ENCODE data around the gene ZNF568. TPM values are rescaled to one million over a fixed set of nuclear protein-coding genes. Genes with fewer than 3 reads are reported as not detected.

Gene ZNF568
- total and polyA plus RNA-seq, 4 donors, result 6.4 to 15.8 (median 10.9) TPM

DNA sequence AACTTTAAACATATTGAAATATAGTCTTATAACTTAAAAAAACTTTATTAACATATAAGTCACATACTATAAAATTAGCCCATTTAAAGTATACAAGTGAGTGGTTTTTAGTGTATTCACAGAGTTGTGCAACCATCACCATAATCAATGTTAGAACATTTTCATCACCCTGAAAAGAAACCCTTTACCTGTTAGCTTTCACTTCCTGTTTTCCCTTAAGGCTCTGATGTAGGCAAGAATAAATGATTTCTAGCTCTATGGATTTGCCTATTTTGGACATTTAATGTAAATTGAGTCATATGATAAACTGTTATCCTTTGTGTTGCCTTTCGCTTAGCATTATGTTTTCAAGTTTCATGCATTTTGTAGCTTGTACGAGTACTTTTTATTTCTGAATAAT lies 15.6 kb downstream of the ZNF568 start:
- no peak for DNase-seq
- WGBS, 2 donors, result 98 to 99% methylated on average over 2 of the region's 2 CpGs
- H3K36me3 ChIP-seq (ENCODE audit: control insufficient read depth in 1 of 2, insufficient read depth in 2 of 2, low read length in 1 of 2), result peaks cover 2 to 9% of the 10 kb centered on the region in 2 donors
- intact Hi-C loops (cut with DNase I), result no loop called here
- H3K4me1 ChIP-seq (ENCODE audit: control insufficient read depth in 1 of 2, insufficient read depth in 2 of 2, low read length in 2 of 2), result no peaks in the 10 kb centered on the region
- no peaks in the 10 kb centered on the region for H3K27me3 ChIP-seq (ENCODE audit: control insufficient read depth in 1 of 2, insufficient read depth in 2 of 2, low read length in 1 of 2)
- no peak overlapping the region for H3K27ac ChIP-seq (ENCODE audit: low read depth in 1 of 2, low read length in 2 of 2)
- ATAC-seq (ENCODE audit: low FRiP score), result no peak
- peaks cover 15% of the 10 kb centered on the region for H3K9me3 ChIP-seq (ENCODE audit: control insufficient read depth, low read length)
- no peak overlapping the region for H3K4me3 ChIP-seq (ENCODE audit: low read length in 2 of 2)

DNA sequence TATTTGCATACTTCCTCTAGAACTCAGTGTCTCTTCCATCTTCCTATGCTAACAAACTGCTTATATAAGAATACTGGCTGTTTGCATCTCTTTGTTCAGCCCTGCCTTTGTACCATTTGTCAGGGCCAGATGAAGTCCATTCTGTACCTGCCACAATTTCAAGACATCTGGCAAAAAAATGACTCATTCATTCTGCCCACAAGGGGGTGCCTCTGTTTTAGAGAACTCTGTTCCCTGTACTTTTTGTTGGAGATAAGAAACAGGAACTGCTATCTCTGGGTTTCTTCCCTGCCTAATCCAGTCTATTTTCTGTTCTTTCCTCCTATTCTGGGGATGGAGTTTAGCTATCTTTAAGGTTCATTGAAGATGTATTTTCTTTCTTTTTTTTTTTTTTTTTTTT lies 23.0 kb downstream of the ZNF568 start:
- peaks cover 8% of the 10 kb centered on the region for H3K9me3 ChIP-seq (ENCODE audit: control insufficient read depth, low read length)
- ATAC-seq (ENCODE audit: low FRiP score), result no peak

DNA sequence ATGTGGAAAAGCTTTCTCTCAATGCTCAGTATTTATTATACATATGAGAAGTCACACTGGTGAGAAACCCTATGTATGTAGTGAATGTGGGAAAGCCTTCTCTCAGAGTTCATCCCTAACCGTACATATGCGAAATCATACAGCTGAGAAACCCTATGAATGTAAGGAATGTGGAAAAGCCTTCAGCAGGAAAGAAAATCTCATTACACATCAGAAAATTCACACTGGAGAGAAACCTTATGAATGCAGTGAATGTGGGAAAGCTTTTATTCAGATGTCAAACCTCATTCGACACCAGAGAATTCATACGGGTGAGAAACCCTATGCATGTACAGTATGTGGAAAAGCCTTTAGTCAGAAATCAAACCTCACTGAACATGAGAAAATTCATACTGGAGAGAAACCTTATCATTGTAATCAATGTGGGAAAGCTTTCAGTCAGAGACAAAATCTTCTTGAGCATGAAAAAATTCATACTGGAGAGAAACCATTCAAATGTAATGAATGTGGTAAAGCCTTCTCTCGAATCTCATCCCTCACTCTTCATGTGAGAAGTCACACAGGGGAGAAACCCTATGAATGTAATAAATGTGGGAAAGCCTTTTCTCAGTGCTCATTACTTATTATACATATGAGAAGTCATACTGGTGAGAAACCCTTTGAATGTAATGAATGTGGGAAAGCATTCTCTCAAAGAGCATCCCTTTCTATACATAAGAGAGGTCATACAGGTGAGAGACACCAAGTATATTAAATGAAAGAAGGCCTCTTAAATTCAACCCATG lies 34.4 kb downstream of the ZNF568 start:
- Histone ChIP-seq H3K4me3 (ENCODE audit: low read length in 2 of 2) (no peak overlapping the region), H3K4me1 (ENCODE audit: control insufficient read depth in 1 of 2, insufficient read depth in 2 of 2, low read length in 2 of 2) (no peaks in the 10 kb centered on the region), H3K27ac (ENCODE audit: low read depth in 1 of 2, low read length in 2 of 2) (no peak overlapping the region), H3K27me3 (ENCODE audit: control insufficient read depth in 1 of 2, insufficient read depth in 2 of 2, low read length in 1 of 2) (no peaks in the 10 kb centered on the region), H3K9me3 (ENCODE audit: control insufficient read depth, low read length) (peaks cover 7% of the 10 kb centered on the region), H3K36me3 (ENCODE audit: control insufficient read depth in 1 of 2, insufficient read depth in 2 of 2, low read length in 1 of 2) (peaks cover 3 to 25% of the 10 kb centered on the region in 2 donors)
- WGBS, 2 donors, result 97 to 98% methylated on average over 5 of the region's 5 CpGs
- ATAC-seq (ENCODE audit: low FRiP score) (no peak), DNase-seq (no peak)
- intact Hi-C loops (cut with DNase I), result no loop called here

More for the DNA sequence above, 23.0 kb downstream of the ZNF568 start:
- intact Hi-C loops (cut with DNase I), result no loop called here
- no peaks in the 10 kb centered on the region for H3K27me3 ChIP-seq (ENCODE audit: control insufficient read depth in 1 of 2, insufficient read depth in 2 of 2, low read length in 1 of 2)
- no peak overlapping the region for H3K27ac ChIP-seq (ENCODE audit: low read depth in 1 of 2, low read length in 2 of 2)
- no peak overlapping the region for H3K4me3 ChIP-seq (ENCODE audit: low read length in 2 of 2)
- H3K4me1 ChIP-seq (ENCODE audit: control insufficient read depth in 1 of 2, insufficient read depth in 2 of 2, low read length in 2 of 2), result no peaks in the 10 kb centered on the region
- peaks cover 10 to 12% of the 10 kb centered on the region in 2 donors for H3K36me3 ChIP-seq (ENCODE audit: control insufficient read depth in 1 of 2, insufficient read depth in 2 of 2, low read length in 1 of 2)
- DNase-seq, result no peak

DNA sequence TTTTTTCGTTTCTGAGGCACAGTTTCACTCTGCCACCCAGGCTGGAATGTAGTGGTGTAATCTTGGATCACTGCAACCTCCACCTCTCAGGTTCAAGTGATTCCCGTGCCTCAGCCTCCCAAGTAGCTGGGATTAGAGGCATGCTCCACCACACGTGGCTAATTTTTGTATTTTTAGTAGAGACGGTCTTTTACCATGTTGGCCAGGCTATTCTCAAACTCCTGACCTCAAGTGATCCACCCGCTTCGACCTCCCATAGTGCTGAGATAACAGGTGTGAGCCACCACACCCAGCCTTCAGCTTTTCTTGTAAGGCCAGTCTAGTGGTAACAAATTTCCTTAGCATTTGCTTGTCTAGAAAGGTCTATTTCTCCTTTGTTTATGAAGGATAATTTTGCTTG lies 46.2 kb downstream of the ZNF568 start:
- Histone ChIP-seq H3K4me3 (ENCODE audit: low read length in 2 of 2) (no peak overlapping the region), H3K27ac (ENCODE audit: low read depth in 1 of 2, low read length in 2 of 2) (no peak overlapping the region), H3K36me3 (ENCODE audit: control insufficient read depth in 1 of 2, insufficient read depth in 2 of 2, low read length in 1 of 2) (no peaks in the 10 kb centered on the region), H3K4me1 (ENCODE audit: control insufficient read depth in 1 of 2, insufficient read depth in 2 of 2, low read length in 2 of 2) (no peaks in the 10 kb centered on the region), H3K27me3 (ENCODE audit: control insufficient read depth in 1 of 2, insufficient read depth in 2 of 2, low read length in 1 of 2) (no peaks in the 10 kb centered on the region), H3K9me3 (ENCODE audit: control insufficient read depth, low read length) (peaks cover 2% of the 10 kb centered on the region)
- DNase-seq (no peak), ATAC-seq (ENCODE audit: low FRiP score) (no peak)
- intact Hi-C loops (cut with DNase I), result no loop called here
- 86 to 88% methylated on average over 6 of the region's 6 CpGs for WGBS, 2 donors

DNA sequence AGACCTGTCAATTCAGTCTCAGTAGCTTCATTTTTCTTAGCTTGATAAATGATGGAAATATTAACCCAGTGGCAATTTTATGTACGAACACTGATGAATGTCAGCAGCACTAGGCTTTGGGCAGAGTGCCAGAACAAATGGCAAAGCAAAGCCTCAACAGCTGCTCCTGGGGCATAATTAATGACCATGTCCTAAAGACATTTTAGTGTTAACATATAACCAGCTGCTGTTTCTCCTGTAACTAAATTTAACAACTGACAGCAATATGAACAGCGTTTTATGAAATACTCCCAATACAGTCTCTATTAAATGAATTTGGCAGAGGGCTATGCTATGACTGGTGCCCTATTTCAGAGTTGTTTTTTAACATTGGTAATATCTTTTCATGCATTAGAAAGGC lies 47.1 kb downstream of the ZNF568 start:
- no peak overlapping the region for H3K4me3 ChIP-seq (ENCODE audit: low read length in 2 of 2)
- DNase-seq, result no peak
- intact Hi-C loops (cut with DNase I), result no loop called here
- H3K4me1 ChIP-seq (ENCODE audit: control insufficient read depth in 1 of 2, insufficient read depth in 2 of 2, low read length in 2 of 2), result no peaks in the 10 kb centered on the region
- no peak for ATAC-seq (ENCODE audit: low FRiP score)
- no peaks in the 10 kb centered on the region for H3K36me3 ChIP-seq (ENCODE audit: control insufficient read depth in 1 of 2, insufficient read depth in 2 of 2, low read length in 1 of 2)
- peaks cover 2% of the 10 kb centered on the region for H3K9me3 ChIP-seq (ENCODE audit: control insufficient read depth, low read length)
- WGBS, 2 donors, result 11 to 25% methylated on average over 2 of the region's 2 CpGs
- no peak overlapping the region for H3K27ac ChIP-seq (ENCODE audit: low read depth in 1 of 2, low read length in 2 of 2)
- H3K27me3 ChIP-seq (ENCODE audit: control insufficient read depth in 1 of 2, insufficient read depth in 2 of 2, low read length in 1 of 2), result no peaks in the 10 kb centered on the region

DNA sequence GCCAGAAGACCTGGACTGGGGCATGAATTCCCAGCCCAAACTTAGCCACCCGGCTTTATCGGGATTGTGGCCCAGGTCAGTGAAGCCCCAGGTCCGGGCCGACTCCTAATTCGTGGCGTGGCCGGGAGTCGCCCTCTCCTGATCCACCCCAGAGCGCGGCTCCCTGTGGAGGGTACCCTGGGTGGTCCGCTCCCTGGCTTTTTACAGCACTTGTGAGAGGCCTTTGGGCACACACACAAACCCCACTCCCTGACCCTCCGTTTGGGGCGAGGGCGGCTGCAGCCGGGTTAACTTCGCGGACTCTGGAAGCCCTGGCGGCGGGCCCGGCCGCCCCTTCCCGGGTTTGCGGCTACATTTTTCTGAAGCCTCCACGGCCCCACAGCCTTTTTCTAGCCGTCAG lies 56.4 kb downstream of the ZNF568 start:
- H3K4me1 ChIP-seq (ENCODE audit: control insufficient read depth in 1 of 2, insufficient read depth in 2 of 2, low read length in 2 of 2), result no peaks in the 10 kb centered on the region
- H3K27ac ChIP-seq (ENCODE audit: low read depth in 1 of 2, low read length in 2 of 2), result peak overlapping the region in 1 of 2 donors; percentile 37
- DNase-seq, result peak in 1 of 2 donors; percentile 47
- intact Hi-C loops (cut with DNase I), result loop anchor here in 1 of 2 donors (5.0 kb wide), 5 partner anchors 55 to 495 kb away; partner anchors contain the start of genes ZNF383, ZNF420, ZNF568 and ZNF569
- 19 to 24% methylated on average over 25 of the region's 25 CpGs for WGBS, 2 donors
- ATAC-seq (ENCODE audit: low FRiP score), result peak; percentile 59
- no peaks in the 10 kb centered on the region for H3K9me3 ChIP-seq (ENCODE audit: control insufficient read depth, low read length)
- H3K36me3 ChIP-seq (ENCODE audit: control insufficient read depth in 1 of 2, insufficient read depth in 2 of 2, low read length in 1 of 2), result no peaks in the 10 kb centered on the region
- H3K4me3 ChIP-seq (ENCODE audit: low read length in 2 of 2), result peak overlapping the region in 1 of 2 donors; percentile 75
- no peaks in the 10 kb centered on the region for H3K27me3 ChIP-seq (ENCODE audit: control insufficient read depth in 1 of 2, insufficient read depth in 2 of 2, low read length in 1 of 2)

DNA sequence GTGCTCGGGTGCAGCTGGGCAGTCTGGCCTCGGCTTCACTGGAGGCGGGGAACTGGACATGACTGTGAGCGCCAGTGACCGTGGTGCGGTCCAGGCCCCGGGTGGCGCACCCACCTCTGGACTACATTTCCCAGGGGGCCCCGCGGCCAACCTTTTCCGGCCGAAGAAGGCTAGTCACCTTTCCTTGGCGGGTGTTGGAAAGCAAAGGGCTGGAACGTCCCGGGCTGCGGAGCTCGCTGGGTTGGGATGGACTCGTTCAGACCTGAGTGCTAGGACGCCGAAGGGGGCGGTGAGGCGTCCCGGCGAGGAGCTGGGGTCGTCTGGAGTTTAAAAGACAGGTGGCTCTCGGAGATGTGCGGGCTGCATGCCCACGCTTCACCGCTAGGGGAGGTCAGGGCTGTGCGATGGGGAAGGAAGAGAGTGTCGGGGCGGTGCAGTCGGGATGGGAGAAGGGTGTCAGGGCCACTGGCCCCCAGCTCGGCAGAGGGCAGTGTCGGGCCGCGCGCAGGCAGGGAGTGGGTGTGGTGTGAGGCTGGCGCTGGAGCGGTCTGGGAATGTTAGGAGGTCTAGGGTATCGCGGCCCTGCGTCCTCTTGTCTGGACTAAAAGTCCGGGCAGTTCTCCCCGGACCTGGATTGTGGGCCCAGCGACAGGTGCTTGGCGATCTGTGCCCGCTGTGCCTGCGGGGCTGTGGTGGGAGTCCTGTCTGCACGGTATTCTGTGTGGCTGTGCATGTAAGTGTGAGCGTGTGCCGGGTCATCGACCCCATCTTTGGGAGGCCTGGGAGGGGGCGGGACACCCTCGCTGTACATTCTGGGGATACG lies 57.1 kb downstream of the ZNF568 start:
- 0% methylated on average over 56 of the region's 56 CpGs for WGBS, 2 donors
- ATAC-seq (ENCODE audit: low FRiP score) (peak; percentile 99), DNase-seq (peak; percentile 93 to 96)
- peak overlapping the region; percentile 63 to 75 for H3K4me3 ChIP-seq (ENCODE audit: low read length in 2 of 2)
- no peaks in the 10 kb centered on the region for H3K4me1 ChIP-seq (ENCODE audit: control insufficient read depth in 1 of 2, insufficient read depth in 2 of 2, low read length in 2 of 2)
- no peaks in the 10 kb centered on the region for H3K36me3 ChIP-seq (ENCODE audit: control insufficient read depth in 1 of 2, insufficient read depth in 2 of 2, low read length in 1 of 2)
- intact Hi-C loops (cut with DNase I), result loop anchor here in 1 of 2 donors (5.0 kb wide), 5 partner anchors 56 to 494 kb away; partner anchors contain the start of genes ZNF383, ZNF420, ZNF568 and ZNF569
- no peaks in the 10 kb centered on the region for H3K9me3 ChIP-seq (ENCODE audit: control insufficient read depth, low read length)
- no peaks in the 10 kb centered on the region for H3K27me3 ChIP-seq (ENCODE audit: control insufficient read depth in 1 of 2, insufficient read depth in 2 of 2, low read length in 1 of 2)
- peak overlapping the region in 1 of 2 donors; percentile 74 for H3K27ac ChIP-seq (ENCODE audit: low read depth in 1 of 2, low read length in 2 of 2)

DNA sequence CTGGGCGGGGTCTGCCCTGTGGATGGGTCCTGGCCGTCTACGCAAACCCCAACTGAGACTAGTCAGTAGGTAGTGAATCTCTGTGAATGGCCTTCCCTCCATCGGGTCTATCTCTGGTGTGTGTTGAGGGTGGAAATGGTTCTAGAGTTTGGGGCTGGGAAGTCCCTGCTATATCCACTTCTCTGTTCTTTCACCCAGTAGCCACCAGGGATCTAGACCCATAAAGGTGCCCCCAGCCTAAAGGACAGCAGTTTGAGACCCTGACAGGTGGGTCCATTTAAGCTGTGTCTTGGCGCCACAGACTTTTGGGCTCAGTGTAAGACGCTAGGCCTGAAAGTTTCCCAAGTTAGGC lies 57.7 kb downstream of the ZNF568 start:
- no peaks in the 10 kb centered on the region for H3K4me1 ChIP-seq (ENCODE audit: control insufficient read depth in 1 of 2, insufficient read depth in 2 of 2, low read length in 2 of 2)
- no peaks in the 10 kb centered on the region for H3K9me3 ChIP-seq (ENCODE audit: control insufficient read depth, low read length)
- H3K27me3 ChIP-seq (ENCODE audit: control insufficient read depth in 1 of 2, insufficient read depth in 2 of 2, low read length in 1 of 2), result no peaks in the 10 kb centered on the region
- peak overlapping the region in 1 of 2 donors; percentile 75 for H3K4me3 ChIP-seq (ENCODE audit: low read length in 2 of 2)
- WGBS, 2 donors, result 32 to 38% methylated on average over 6 of the region's 6 CpGs
- H3K36me3 ChIP-seq (ENCODE audit: control insufficient read depth in 1 of 2, insufficient read depth in 2 of 2, low read length in 1 of 2), result peaks cover 0 to 2% of the 10 kb centered on the region in 2 donors
- H3K27ac ChIP-seq (ENCODE audit: low read depth in 1 of 2, low read length in 2 of 2), result peak overlapping the region in 1 of 2 donors; percentile 1
- DNase-seq (no peak), ATAC-seq (ENCODE audit: low FRiP score) (no peak)
- intact Hi-C loops (cut with DNase I), result loop anchor here in 1 of 2 donors (5.0 kb wide), 5 partner anchors 57 to 493 kb away; partner anchors contain the start of genes ZNF383, ZNF420, ZNF568 and ZNF569
